ENCODE data around the gene MDC1. TPM values are rescaled to one million over a fixed set of nuclear protein-coding genes. Genes with fewer than 3 reads are reported as not detected.
"Not testable (repeated sequence)": the region's sequence is repeated elsewhere in the genome, so short reads cannot be mapped to it uniquely, and the experiment has no call there.

The MDC1 gene, protein sequence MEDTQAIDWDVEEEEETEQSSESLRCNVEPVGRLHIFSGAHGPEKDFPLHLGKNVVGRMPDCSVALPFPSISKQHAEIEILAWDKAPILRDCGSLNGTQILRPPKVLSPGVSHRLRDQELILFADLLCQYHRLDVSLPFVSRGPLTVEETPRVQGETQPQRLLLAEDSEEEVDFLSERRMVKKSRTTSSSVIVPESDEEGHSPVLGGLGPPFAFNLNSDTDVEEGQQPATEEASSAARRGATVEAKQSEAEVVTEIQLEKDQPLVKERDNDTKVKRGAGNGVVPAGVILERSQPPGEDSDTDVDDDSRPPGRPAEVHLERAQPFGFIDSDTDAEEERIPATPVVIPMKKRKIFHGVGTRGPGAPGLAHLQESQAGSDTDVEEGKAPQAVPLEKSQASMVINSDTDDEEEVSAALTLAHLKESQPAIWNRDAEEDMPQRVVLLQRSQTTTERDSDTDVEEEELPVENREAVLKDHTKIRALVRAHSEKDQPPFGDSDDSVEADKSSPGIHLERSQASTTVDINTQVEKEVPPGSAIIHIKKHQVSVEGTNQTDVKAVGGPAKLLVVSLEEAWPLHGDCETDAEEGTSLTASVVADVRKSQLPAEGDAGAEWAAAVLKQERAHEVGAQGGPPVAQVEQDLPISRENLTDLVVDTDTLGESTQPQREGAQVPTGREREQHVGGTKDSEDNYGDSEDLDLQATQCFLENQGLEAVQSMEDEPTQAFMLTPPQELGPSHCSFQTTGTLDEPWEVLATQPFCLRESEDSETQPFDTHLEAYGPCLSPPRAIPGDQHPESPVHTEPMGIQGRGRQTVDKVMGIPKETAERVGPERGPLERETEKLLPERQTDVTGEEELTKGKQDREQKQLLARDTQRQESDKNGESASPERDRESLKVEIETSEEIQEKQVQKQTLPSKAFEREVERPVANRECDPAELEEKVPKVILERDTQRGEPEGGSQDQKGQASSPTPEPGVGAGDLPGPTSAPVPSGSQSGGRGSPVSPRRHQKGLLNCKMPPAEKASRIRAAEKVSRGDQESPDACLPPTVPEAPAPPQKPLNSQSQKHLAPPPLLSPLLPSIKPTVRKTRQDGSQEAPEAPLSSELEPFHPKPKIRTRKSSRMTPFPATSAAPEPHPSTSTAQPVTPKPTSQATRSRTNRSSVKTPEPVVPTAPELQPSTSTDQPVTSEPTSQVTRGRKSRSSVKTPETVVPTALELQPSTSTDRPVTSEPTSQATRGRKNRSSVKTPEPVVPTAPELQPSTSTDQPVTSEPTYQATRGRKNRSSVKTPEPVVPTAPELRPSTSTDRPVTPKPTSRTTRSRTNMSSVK (N-terminal part only)
- total RNA-seq = 88.3 and 96.6 TPM in 2 replicates

DNA sequence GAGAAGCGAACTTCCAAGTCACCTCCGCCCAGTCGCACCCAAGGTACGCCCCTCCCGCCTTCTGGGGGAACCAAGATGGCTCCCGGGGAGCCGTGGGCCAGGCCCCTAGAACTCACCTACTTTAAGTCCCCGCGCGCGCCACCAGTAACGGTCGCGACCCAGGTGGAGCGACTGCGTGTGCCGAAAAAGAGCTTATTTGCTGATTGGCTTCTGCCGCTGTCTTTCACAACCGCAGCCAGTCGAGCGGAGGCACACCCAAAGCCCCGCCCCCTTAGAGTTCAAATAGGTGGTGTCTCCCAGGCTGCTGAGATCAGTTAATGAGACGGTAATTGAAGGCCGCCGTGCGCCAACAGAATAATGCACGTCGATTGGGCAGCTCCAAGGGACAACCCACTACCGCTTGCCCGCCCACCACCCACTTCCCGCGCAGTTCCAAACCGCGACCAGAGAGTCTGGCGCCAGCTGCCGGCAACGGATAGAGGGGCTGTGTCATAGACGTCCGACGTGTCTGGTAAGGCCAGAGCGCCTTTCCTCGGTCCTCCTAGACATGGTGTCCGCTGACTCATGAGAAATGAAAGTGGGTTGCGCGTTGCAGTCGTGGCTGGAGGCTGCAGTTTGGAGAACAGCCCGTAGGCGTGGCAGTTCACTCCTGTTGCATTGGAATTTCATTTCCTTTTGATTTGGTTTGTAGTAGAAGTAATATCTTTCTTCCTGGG lies at the start of gene MDC1:
Gene MDC1, minus strand, starts transcription at position 153 of the 716 bp plus-strand sequence. CDS start 2,106 bp downstream, outside the sequence.
- no peaks in the 10 kb centered on the region for H3K27me3 Mint-ChIP-seq (ENCODE audit: low read depth)
- H3K4me1 Mint-ChIP-seq (ENCODE audit: low read depth) = peaks cover 43% of the 10 kb centered on the region
- H3K4me3 Mint-ChIP-seq (ENCODE audit: low read depth) = peak within 1 kb of the TSS; percentile 95
- peaks cover 68% of the 10 kb centered on the region for H3K36me3 Mint-ChIP-seq (ENCODE audit: low read depth)
- no peaks in the 10 kb centered on the region for H3K9me3 Mint-ChIP-seq
- DNase-seq (ENCODE audit: low spot score) = peak; percentile 100
- peak within 1 kb of the TSS; percentile 98 for H3K27ac Mint-ChIP-seq
- intact Hi-C loops (cut with micrococcal nuclease) = loop anchor here (1.0 to 5.0 kb wide), 5 partner anchors 30 to 145 kb away; partner anchors contain the start of genes ABCF1, C6orf136, MRPS18B and PPP1R10

DNA sequence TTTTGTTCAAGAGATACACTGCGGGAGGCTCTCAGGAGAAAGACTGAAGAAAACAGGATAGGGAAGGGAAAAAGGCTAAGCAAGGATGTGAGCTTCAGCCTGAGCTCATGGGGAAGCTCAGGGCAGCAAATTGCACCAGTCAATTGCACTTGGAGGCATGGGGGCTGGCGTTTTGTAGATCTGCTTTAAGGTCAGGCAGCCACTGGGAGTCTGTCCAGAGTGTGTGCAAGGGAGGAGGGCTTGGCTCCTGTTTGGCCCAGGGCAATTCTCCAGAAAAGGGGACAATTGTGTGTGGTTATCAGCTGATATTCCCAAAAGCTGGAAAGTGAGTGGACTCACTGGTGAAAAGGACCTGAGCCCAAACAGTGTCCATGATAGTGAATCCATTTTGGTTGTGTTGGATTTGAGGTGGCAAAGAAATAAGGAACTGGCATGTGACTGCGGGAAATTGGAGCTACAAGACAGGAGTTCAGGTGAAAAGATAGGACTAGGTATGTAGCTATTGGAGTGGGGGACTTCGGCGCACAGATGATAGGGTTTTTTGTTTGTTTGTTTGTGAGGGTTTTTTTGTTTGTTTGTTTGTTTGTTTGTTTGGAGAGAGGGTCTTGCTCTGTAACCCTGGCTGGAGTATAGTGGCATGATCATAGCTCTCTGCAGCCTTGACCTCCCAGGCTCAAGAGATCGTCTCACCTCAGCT lies 49.5 kb upstream of the MDC1 start:
- intact Hi-C loops (cut with micrococcal nuclease) = no loop called here
- Mint-ChIP-seq H3K27ac (peak overlapping the region; percentile 90), H3K4me1 (ENCODE audit: low read depth) (peaks cover 65% of the 10 kb centered on the region), H3K9me3 (no peaks in the 10 kb centered on the region), H3K27me3 (ENCODE audit: low read depth) (no peaks in the 10 kb centered on the region), H3K4me3 (ENCODE audit: low read depth) (no peak overlapping the region), H3K36me3 (ENCODE audit: low read depth) (no peaks in the 10 kb centered on the region)
- no peak for DNase-seq (ENCODE audit: low spot score)

DNA sequence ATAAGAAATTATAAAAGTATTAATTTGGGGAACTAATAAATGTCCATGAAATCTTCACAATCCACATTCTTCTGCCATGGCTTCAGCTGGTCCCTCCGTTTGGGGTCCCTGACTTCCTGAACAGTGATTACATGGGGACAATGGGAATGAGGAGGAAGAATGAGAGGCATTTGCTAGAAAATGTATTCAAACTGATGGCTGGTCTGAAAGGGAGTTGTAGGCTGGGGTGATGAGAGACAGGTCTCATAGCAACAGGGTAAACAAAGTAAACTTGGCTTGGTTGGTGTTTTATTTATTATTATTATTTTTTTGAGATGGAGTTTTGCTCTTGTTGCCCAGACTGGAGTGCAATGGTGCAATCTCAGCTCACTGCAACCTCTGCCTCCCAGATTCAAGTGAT lies 48.4 kb upstream of the MDC1 start:
- H3K36me3 Mint-ChIP-seq (ENCODE audit: low read depth); H3K27ac Mint-ChIP-seq; H3K9me3 Mint-ChIP-seq; H3K4me3 Mint-ChIP-seq (ENCODE audit: low read depth); intact Hi-C loops (cut with micrococcal nuclease); H3K27me3 Mint-ChIP-seq (ENCODE audit: low read depth); DNase-seq (ENCODE audit: low spot score): not testable (repeated sequence)
- H3K4me1 Mint-ChIP-seq (ENCODE audit: low read depth) = peaks cover 61% of the 10 kb centered on the region

DNA sequence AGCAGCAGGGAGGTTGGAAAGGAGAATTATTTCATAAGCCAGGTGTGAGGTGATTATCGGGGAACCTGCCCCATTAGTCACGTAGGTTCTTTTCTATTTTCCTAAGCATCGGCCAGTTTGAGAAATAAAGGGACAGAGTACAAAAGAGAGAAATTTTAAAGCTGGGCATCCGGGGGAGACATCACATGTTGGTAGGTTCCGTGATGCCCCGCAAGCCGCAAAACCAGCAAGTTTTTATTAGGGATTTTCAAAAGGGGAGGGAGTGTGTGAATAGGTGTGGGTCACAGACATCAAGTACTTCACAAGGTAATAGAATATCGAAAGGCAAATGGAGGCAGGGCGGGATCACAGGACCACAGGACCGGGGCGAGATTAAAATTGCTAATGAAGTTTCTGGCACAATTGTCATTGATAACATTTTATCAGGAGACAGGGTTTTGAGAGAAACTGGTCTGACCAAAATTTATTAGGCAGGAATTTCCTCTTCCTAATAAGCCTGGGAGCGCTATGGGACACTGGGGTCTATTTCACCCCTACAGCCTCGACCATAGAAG lies 47.5 kb upstream of the MDC1 start:
- H3K36me3 Mint-ChIP-seq (ENCODE audit: low read depth); H3K4me3 Mint-ChIP-seq (ENCODE audit: low read depth); intact Hi-C loops (cut with micrococcal nuclease); H3K9me3 Mint-ChIP-seq; H3K27me3 Mint-ChIP-seq (ENCODE audit: low read depth); DNase-seq (ENCODE audit: low spot score): not testable (repeated sequence)
- H3K27ac Mint-ChIP-seq = peak overlapping the region; percentile 43
- H3K4me1 Mint-ChIP-seq (ENCODE audit: low read depth) = peaks cover 51% of the 10 kb centered on the region

DNA sequence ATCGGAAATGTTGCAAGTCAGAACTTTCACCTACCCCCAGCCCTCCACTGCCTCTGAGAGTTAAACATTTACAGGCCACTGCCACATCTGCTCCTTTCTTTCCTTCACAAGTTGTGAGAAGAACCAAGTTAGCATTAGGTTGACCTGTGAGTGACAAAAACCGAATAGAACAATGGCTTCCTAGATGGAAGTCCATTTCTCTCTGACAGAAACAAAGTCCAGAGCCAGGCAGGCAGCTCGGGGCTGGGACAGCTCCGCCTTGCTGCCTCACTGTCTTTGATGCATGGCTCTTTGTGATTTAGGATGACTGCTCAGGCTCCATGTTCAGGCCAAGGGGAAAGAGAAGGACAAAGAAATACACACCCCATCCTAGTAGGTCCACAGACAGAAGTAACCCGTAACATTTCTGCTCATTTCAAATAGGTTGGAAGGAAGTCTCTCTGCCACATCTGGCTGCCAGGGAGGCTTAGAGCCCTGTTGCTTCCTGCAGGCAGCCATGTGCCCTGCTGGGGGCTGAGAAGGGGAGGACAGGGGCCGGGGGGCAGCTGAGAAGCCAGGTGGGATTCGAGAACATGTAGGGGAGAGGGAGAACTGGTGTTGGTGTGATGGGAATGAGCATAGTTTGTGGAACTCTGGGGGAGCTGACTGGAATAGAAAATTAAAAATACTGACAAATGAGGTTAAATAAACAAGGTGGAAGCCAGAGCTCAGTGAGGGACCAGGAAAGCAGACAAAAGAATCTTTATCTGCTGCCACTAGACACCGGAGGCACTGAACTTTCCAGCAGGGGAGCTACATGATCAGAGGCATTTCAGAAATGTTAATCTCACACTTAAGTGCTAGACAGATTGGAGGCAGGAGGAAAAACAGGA lies 46.8 kb upstream of the MDC1 start:
- H3K4me1 Mint-ChIP-seq (ENCODE audit: low read depth) = peaks cover 47% of the 10 kb centered on the region

DNA sequence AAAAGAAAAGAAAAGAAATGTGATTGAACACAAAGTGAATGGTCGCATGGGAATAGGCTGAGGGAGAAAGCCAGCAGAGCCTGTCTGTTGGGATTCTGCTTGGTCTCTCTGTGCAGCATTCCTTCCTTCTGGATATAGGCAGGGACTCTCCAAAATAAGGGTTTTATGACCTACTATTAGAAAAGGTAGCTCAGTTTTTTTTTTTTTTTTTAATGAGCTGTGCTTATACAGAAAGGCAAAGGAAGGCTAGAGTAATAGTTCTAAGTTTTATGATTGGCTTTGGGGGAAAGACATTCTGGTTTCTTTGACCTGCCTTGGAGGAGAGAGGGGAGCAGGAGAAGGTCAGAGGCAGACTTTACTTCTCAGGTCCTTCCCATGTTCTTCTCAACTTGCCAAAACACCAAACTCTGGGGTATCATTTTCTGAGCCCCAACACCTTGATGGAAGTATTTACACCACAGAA lies 46.1 kb upstream of the MDC1 start:
- H3K4me1 Mint-ChIP-seq (ENCODE audit: low read depth) = peaks cover 42% of the 10 kb centered on the region
- H3K4me3 Mint-ChIP-seq (ENCODE audit: low read depth) = no peak overlapping the region
- intact Hi-C loops (cut with micrococcal nuclease) = no loop called here
- DNase-seq (ENCODE audit: low spot score) = no peak
- H3K9me3 Mint-ChIP-seq = no peaks in the 10 kb centered on the region
- no peak overlapping the region for H3K27ac Mint-ChIP-seq
- no peaks in the 10 kb centered on the region for H3K36me3 Mint-ChIP-seq (ENCODE audit: low read depth)
- no peaks in the 10 kb centered on the region for H3K27me3 Mint-ChIP-seq (ENCODE audit: low read depth)

More for the DNA sequence above, 46.8 kb upstream of the MDC1 start:
- Mint-ChIP-seq H3K27me3 (ENCODE audit: low read depth) (no peaks in the 10 kb centered on the region), H3K36me3 (ENCODE audit: low read depth) (no peaks in the 10 kb centered on the region), H3K9me3 (no peaks in the 10 kb centered on the region), H3K27ac (peak overlapping the region; percentile 43), H3K4me3 (ENCODE audit: low read depth) (no peak overlapping the region)
- no peak for DNase-seq (ENCODE audit: low spot score)
- intact Hi-C loops (cut with micrococcal nuclease) = no loop called here

DNA sequence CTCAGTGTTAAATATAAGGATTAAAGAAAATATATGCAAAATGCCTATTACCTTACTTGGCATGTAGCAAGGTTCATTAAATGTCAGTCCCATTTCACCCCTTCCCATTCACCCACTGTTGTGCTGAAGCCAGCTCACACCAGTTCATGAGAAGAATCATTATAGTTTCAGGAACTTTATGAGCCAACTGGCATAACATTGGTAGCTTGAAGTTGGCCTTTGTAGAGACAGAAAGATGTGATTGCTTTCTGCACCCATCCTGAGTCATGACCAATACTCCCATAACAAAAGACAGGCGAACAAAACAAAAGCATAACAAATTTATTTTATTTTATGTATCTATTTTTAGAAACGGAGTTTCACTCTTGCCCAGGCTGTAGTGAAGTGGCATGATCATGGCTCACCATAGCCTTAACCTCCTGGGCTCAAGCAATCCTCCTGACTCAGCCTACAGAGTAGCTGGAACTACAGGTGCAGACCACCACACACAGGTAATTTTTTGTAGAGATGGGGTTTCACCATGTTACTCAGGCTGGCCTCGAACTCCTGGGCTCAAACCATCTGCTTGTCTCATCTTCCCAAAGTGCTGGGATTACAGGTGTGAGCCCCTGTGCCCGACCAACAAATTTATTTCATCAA lies 44.8 kb upstream of the MDC1 start:
- Mint-ChIP-seq H3K4me3 (ENCODE audit: low read depth) (no peak overlapping the region), H3K27ac (no peak overlapping the region), H3K9me3 (no peaks in the 10 kb centered on the region), H3K36me3 (ENCODE audit: low read depth) (no peaks in the 10 kb centered on the region), H3K27me3 (ENCODE audit: low read depth) (no peaks in the 10 kb centered on the region), H3K4me1 (ENCODE audit: low read depth) (peaks cover 34% of the 10 kb centered on the region)
- no peak for DNase-seq (ENCODE audit: low spot score)
- intact Hi-C loops (cut with micrococcal nuclease) = no loop called here

DNA sequence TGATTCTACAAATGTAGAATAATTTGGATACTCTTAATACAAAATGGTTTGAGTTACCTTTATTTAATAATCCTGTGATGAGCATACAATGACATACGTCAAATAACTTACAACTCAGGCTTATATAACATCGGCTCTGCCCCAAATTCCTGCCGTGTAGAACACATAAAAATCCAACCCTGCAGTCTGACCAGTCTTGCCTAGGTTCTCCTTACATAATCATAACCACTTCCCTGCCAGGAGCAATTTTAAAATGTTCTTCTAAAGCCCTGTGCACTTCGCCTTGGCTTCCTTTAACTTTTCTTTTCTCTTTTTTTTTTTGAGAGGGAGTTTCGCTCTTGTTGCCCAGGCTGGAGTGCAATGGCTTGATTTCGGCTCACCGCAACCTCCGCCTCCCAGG lies 43.5 kb upstream of the MDC1 start:
- Mint-ChIP-seq H3K36me3 (ENCODE audit: low read depth) (no peaks in the 10 kb centered on the region), H3K27ac (no peak overlapping the region), H3K9me3 (no peaks in the 10 kb centered on the region), H3K4me3 (ENCODE audit: low read depth) (no peak overlapping the region), H3K27me3 (ENCODE audit: low read depth) (no peaks in the 10 kb centered on the region), H3K4me1 (ENCODE audit: low read depth) (peaks cover 27% of the 10 kb centered on the region)
- intact Hi-C loops (cut with micrococcal nuclease) = no loop called here
- DNase-seq (ENCODE audit: low spot score) = no peak

DNA sequence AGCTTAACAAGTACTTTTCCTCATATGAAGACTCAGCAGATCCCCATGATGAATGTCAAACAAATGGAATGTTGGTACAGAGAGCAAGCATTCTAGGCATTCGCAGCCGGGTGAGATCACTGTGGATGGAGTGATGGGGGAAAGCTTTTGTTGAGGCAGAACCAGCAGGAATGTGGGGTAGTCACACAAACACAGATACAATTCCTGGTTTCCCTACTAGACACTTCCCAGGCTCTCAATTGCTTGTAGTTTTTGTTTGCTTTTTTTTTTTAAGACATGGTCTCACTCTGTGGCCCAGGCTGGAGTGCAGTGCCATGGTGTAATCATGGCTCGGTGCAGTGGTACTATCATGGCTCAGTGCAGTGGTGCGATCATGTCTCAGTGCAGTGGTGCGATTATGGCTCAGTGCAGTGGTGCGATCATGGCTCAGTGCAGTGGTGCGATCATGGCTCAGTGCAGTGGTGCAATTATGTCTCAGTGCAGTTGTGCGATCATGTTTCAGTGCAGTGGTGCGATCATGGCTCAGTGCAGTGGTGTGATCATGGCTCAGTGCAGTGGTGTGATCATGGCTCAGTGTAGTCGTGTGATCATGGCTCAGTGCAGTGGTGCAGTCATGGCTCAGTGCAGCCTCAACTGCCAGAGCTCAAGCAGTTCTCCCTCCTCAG lies 42.6 kb upstream of the MDC1 start:
- Mint-ChIP-seq H3K4me3 (ENCODE audit: low read depth) (no peak overlapping the region), H3K9me3 (no peaks in the 10 kb centered on the region), H3K27me3 (ENCODE audit: low read depth) (no peaks in the 10 kb centered on the region), H3K4me1 (ENCODE audit: low read depth) (peaks cover 25% of the 10 kb centered on the region), H3K27ac (no peak overlapping the region), H3K36me3 (ENCODE audit: low read depth) (no peaks in the 10 kb centered on the region)
- intact Hi-C loops (cut with micrococcal nuclease) = no loop called here
- no peak for DNase-seq (ENCODE audit: low spot score)

DNA sequence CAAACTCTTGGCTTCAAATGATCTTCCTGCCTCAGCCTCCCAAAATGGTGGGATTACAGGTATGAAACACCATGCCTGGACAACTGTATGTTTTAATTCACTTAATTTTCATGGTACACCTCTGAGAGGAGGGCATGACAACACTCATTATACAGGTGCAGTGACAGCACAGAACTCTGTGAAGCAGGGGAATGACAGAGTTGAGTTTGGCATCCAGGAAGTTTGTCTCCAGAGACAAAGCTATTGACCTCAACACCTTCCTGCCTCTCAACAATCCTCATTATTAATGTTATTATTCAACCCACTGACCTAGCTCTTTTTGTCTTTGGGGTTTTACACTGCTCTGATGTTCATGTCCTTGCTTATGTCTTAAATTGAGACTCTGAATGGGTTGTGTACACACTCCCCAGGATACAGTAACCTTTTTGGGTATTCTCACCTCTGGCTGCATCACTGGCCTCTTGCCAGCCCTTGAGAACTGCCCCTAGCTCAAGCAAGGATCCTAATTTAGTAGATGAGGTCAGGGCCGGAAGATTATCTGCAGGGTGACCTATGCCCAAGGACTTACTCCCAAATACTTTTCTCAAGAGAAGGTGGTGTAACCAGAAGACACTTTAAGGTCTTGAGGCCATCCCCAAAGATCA lies 40.3 kb upstream of the MDC1 start:
- Mint-ChIP-seq H3K36me3 (ENCODE audit: low read depth) (no peaks in the 10 kb centered on the region), H3K4me3 (ENCODE audit: low read depth) (no peak overlapping the region), H3K27ac (no peak overlapping the region)

More for the DNA sequence above, 40.3 kb upstream of the MDC1 start:
- DNase-seq (ENCODE audit: low spot score) = no peak
- intact Hi-C loops (cut with micrococcal nuclease) = no loop called here
- no peaks in the 10 kb centered on the region for H3K9me3 Mint-ChIP-seq
- no peaks in the 10 kb centered on the region for H3K27me3 Mint-ChIP-seq (ENCODE audit: low read depth)
- peaks cover 15% of the 10 kb centered on the region for H3K4me1 Mint-ChIP-seq (ENCODE audit: low read depth)
